ENCODE data around the gene MACROD1.

- TF ChIP-seq IRF3 (IDR thresholded peaks at IDR 0.05): no peak
- TF ChIP-seq EZH2 (IDR thresholded peaks at IDR 0.05; ENCODE audit: borderline replicate concordance, control insufficient read depth, low read depth, low read length): no peak
- TF ChIP-seq, protein P1, sequence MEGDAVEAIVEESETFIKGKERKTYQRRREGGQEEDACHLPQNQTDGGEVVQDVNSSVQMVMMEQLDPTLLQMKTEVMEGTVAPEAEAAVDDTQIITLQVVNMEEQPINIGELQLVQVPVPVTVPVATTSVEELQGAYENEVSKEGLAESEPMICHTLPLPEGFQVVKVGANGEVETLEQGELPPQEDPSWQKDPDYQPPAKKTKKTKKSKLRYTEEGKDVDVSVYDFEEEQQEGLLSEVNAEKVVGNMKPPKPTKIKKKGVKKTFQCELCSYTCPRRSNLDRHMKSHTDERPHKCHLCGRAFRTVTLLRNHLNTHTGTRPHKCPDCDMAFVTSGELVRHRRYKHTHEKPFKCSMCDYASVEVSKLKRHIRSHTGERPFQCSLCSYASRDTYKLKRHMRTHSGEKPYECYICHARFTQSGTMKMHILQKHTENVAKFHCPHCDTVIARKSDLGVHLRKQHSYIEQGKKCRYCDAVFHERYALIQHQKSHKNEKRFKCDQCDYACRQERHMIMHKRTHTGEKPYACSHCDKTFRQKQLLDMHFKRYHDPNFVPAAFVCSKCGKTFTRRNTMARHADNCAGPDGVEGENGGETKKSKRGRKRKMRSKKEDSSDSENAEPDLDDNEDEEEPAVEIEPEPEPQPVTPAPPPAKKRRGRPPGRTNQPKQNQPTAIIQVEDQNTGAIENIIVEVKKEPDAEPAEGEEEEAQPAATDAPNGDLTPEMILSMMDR (IDR thresholded peaks at IDR 0.05 in 2 of 3, conservative IDR thresholded peaks at IDR 0.05 in 1 of 3; ENCODE audit: control insufficient read depth in 2 of 3, extremely low read depth in 1 of 3, insufficient read depth in 1 of 3, low read depth in 3 of 3, low read length in 3 of 3): no peak
- TF ChIP-seq STAT1 (conservative IDR thresholded peaks at IDR 0.05): no peak
- TF ChIP-seq SMAD5 (IDR thresholded peaks at IDR 0.05; ENCODE audit: low read depth): no peak
- no peak for TF ChIP-seq SREBF2 (IDR thresholded peaks at IDR 0.05; ENCODE audit: low read length)
- TF ChIP-seq EGR1 (IDR thresholded peaks at IDR 0.05; ENCODE audit: borderline replicate concordance in 1 of 2, low read depth in 2 of 2, low read length in 2 of 2): no peak
Observed at GRCh38 chr11:64078905-64079304, 87.0 kb downstream of the MACROD1 start.

Measured in GM12878 (cell line).